RWPE2 (cell line): ENCODE data around the gene ZNF507.

Experiments
- ATAC-seq: fragments of 200-7000 bp; cut with Tn5 transposase; 3 replicates; pipeline ENCODE4 v1.9.1; 2021; ENCODE audit warnings: low read depth
- DNase-seq: peaks from one replicate; pipeline ENCODE4 v3.0.0-alpha.2; 2020; ENCODE audit warnings: low spot score
- H3K27ac ChIP-seq: fragments of 450-650 bp; 2 replicates; pipeline ENCODE4 v1.5.1; 2017; ENCODE audit warnings: mild to moderate bottlenecking; ENCODE audit not compliant: poor library complexity, severe bottlenecking
- H3K27me3 ChIP-seq: fragments of 250-450 bp; sonication (Bioruptor Pico); 2 replicates; pipeline ENCODE4 v1.5.1; 2021; ENCODE audit warnings: mild to moderate bottlenecking, moderate library complexity; ENCODE audit not compliant: insufficient read depth, poor library complexity, severe bottlenecking
- H3K36me3 ChIP-seq: fragments of 250-450 bp; sonication (Bioruptor Pico); 2 replicates; pipeline ENCODE4 v1.5.1; 2020; ENCODE audit warnings: low read depth, mild to moderate bottlenecking, moderate library complexity
- H3K4me1 ChIP-seq: fragments of 250-450 bp; sonication (Bioruptor Pico); 2 replicates; pipeline ENCODE4 v1.5.1; 2021; ENCODE audit warnings: mild to moderate bottlenecking, moderate library complexity; ENCODE audit not compliant: insufficient read depth, poor library complexity, severe bottlenecking
- H3K4me3 ChIP-seq: fragments of 250-450 bp; sonication (Bioruptor Pico); 2 replicates; pipeline ENCODE4 v1.5.1; 2021; ENCODE audit warnings: mild to moderate bottlenecking, moderate library complexity; ENCODE audit not compliant: severe bottlenecking
- H3K9me3 ChIP-seq: fragments of 250-450 bp; sonication (Bioruptor Pico); 2 replicates; pipeline ENCODE4 v1.5.1; 2021; ENCODE audit warnings: mild to moderate bottlenecking, moderate library complexity; ENCODE audit not compliant: severe bottlenecking
- CTCF ChIP-seq: fragments of 450-650 bp; IDR thresholded peaks from one replicate; pipeline ENCODE4 v1.5.1; 2017; ENCODE audit warnings: mild to moderate bottlenecking, moderate library complexity; ENCODE audit not compliant: poor library complexity, severe bottlenecking

The ZNF507 gene

GRCh38 chr19:32308431-32309077 lies 36.9 kb upstream of the ZNF507 start:
- Histone ChIP-seq H3K4me3 (no peak overlapping the region), H3K27me3 (no peaks in the 10 kb centered on the region), H3K4me1 (no peaks in the 10 kb centered on the region), H3K9me3 (no peaks in the 10 kb centered on the region), H3K36me3 (no peaks in the 10 kb centered on the region), H3K27ac (no peak overlapping the region)
- ATAC-seq = no peak
- DNase-seq = no peak
- no peak for TF ChIP-seq CTCF

- no peak for TF ChIP-seq CTCF
- Histone ChIP-seq H3K9me3 (no peaks in the 10 kb centered on the region), H3K27me3 (peaks cover 7% of the 10 kb centered on the region), H3K4me1 (no peaks in the 10 kb centered on the region), H3K4me3 (no peak overlapping the region), H3K36me3 (no peaks in the 10 kb centered on the region), H3K27ac (no peak overlapping the region)
- ATAC-seq (no peak), DNase-seq (no peak)
Observed at GRCh38 chr19:32309711-32310390, 35.6 kb upstream of the ZNF507 start.

- ATAC-seq = no peak
- TF ChIP-seq CTCF = no peak
- Histone ChIP-seq H3K27me3 (peaks cover 8% of the 10 kb centered on the region), H3K4me3 (no peak overlapping the region), H3K9me3 (no peaks in the 10 kb centered on the region), H3K36me3 (no peaks in the 10 kb centered on the region), H3K27ac (no peak overlapping the region), H3K4me1 (no peaks in the 10 kb centered on the region)
- DNase-seq = no peak
Observed at GRCh38 chr19:32311371-32311770, 34.0 kb upstream of the ZNF507 start.

GRCh38 chr19:32313569-32314265 lies 31.7 kb upstream of the ZNF507 start:
- no peaks in the 10 kb centered on the region for H3K36me3 ChIP-seq
- H3K27ac ChIP-seq = no peak overlapping the region
- H3K27me3 ChIP-seq = peaks cover 8% of the 10 kb centered on the region
- no peak for ATAC-seq
- no peak for DNase-seq
- no peak overlapping the region for H3K4me3 ChIP-seq
- no peaks in the 10 kb centered on the region for H3K9me3 ChIP-seq
- H3K4me1 ChIP-seq = no peaks in the 10 kb centered on the region
- TF ChIP-seq CTCF = no peak

- DNase-seq = no peak
- ATAC-seq = no peak
- H3K9me3 ChIP-seq = no peaks in the 10 kb centered on the region
- peaks cover 8% of the 10 kb centered on the region for H3K27me3 ChIP-seq
- H3K36me3 ChIP-seq = no peaks in the 10 kb centered on the region
- no peak for TF ChIP-seq CTCF
- no peak overlapping the region for H3K27ac ChIP-seq
- no peaks in the 10 kb centered on the region for H3K4me1 ChIP-seq
- H3K4me3 ChIP-seq = no peak overlapping the region
Observed at GRCh38 chr19:32316034-32316433, 29.4 kb upstream of the ZNF507 start.
